Suprapubic skin (tissue), 4 donors: ENCODE data around the gene CDADC1. TPM values are rescaled to one million over a fixed set of nuclear protein-coding genes. Genes with fewer than 3 reads are reported as not detected.
A peak's percentile ranks its signal among the peaks of the same experiment; 100 is the strongest.

Experiments used
- DNase-seq, 2 donors: peaks; one replicate each; pipeline ENCODE4 v3.0.0-alpha.2; 2019; ENCODE audit warnings: low spot score in 2 of 2
- H3K27ac ChIP-seq: fragments of 200-600 bp; sonication (generic); one replicate; pipeline ENCODE4 v1.5.1; 2019
- H3K27me3 ChIP-seq: fragments of 200-600 bp; sonication (generic); one replicate; pipeline ENCODE4 v1.5.1; 2019
- H3K36me3 ChIP-seq: fragments of 200-600 bp; sonication (generic); one replicate; pipeline ENCODE4 v1.5.1; 2019
- H3K4me1 ChIP-seq: fragments of 200-600 bp; sonication (generic); one replicate; pipeline ENCODE4 v1.5.1; 2019
- H3K4me3 ChIP-seq: fragments of 200-600 bp; sonication (generic); one replicate; pipeline ENCODE4 v1.5.1; 2019; ENCODE audit warnings: mild to moderate bottlenecking
- H3K9me3 ChIP-seq: fragments of 200-600 bp; sonication (generic); one replicate; pipeline ENCODE4 v1.5.1; 2019
- EP300 ChIP-seq: sonication (generic); formaldehyde crosslinking; IDR thresholded peaks from one replicate; pipeline ENCODE4 v1.6.1; 2017; ENCODE audit warnings: antibody characterized with exemption
- POLR2A ChIP-seq, 2 donors: fragments of 450-650 bp; IDR thresholded peaks; one replicate each; pipeline ENCODE4 v1.6.1; 2017; ENCODE audit warnings: antibody characterized with exemption in 2 of 2, mild to moderate bottlenecking in 2 of 2, moderate library complexity in 2 of 2
- POLR2AphosphoS5 ChIP-seq, 3 donors: sonication (generic); formaldehyde crosslinking; IDR thresholded peaks; one replicate each; pipeline ENCODE4 v1.6.1; 2017; ENCODE audit warnings: antibody characterized with exemption in 3 of 3
- WGBS: methylation state at CpG from one replicate; pipeline ENCODE4 v1.1.5; 2018; 5-methylcytosine and 5-hydroxymethylcytosine counted together
- total RNA-seq, 4 donors: library from RNA; depleted of rRNA; stranded (reverse); fragments of >200 nt; gene quantifications; one replicate each; pipeline ENCODE4 v1.1.0, GENCODE V29; 2016
- TF ChIP-seq, protein P1 (sequence below), 2 donors: fragments of 200-600 bp in 1 of 2; fragments of 450-650 bp in 1 of 2; sonication (generic) in 1 of 2; IDR thresholded peaks; one replicate each; pipeline ENCODE4 v1.5.1; 2016 to 2019; ENCODE audit warnings: antibody characterized with exemption in 2 of 2, mild to moderate bottlenecking in 1 of 2, moderate library complexity in 1 of 2

The CDADC1 gene
- total RNA-seq = 1 to 10 TPM; 1.2 to 4.2 (median 3.1) TPM

DNA sequence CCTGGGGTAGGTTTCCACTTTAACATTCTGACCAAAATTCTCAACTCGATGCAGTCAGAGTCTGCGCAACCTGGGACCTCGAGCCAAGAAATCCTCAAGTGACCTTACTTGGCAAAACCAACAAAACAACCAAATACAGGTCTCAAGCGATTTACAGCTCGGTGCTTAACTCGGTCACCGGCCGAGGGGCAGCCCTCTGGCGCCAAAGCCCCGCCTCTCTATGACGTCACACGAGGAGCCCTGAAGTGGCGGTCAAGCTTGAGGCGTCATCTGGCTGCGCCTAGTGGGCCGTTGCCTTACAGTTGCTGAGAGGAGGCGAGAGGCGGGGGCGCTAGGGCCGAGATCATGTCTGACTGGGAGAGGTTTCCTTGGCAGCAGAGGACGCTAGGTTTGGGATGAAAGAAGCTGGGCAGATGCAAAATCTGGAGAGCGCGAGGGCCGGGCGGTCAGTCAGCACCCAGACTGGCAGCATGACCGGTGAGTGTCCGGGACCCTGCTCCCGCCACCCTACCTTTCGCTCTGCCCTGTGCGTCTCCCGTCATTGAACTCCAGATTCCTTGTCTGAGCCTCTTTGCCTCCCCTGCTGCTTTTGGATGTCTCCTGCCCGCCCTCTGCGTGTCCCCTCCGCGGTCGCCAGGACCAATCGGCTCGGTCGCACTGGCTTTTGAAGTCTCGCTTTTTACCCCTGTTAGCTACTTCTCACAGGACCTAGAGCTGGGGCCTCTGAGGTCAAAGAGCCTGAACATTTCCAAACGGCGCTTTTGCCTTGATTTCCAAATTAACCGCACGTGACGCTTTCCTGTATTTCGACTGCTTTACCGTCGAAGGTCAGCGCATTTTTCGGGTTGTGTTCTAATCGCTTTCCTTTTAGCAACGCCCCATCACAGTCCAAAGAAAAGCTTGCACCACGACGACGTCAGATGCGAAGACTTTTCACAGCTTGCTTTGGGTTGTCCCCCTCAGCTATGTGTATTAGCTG lies at the start of gene CDADC1:
TSS of gene CDADC1 (plus strand) at position 283 of the 979 bp plus-strand sequence. CDS start at position 396, 113 bp downstream.
- peaks cover 20% of the 10 kb centered on the region for H3K4me1 ChIP-seq
- H3K27ac ChIP-seq = peak within 1 kb of the TSS; percentile 93
- no peaks in the 10 kb centered on the region for H3K9me3 ChIP-seq
- peaks cover 7% of the 10 kb centered on the region for H3K36me3 ChIP-seq
- TF ChIP-seq, protein P1, sequence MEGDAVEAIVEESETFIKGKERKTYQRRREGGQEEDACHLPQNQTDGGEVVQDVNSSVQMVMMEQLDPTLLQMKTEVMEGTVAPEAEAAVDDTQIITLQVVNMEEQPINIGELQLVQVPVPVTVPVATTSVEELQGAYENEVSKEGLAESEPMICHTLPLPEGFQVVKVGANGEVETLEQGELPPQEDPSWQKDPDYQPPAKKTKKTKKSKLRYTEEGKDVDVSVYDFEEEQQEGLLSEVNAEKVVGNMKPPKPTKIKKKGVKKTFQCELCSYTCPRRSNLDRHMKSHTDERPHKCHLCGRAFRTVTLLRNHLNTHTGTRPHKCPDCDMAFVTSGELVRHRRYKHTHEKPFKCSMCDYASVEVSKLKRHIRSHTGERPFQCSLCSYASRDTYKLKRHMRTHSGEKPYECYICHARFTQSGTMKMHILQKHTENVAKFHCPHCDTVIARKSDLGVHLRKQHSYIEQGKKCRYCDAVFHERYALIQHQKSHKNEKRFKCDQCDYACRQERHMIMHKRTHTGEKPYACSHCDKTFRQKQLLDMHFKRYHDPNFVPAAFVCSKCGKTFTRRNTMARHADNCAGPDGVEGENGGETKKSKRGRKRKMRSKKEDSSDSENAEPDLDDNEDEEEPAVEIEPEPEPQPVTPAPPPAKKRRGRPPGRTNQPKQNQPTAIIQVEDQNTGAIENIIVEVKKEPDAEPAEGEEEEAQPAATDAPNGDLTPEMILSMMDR (IDR thresholded peaks at IDR 0.05) = no peak
- peak; percentile 33 to 69 (median 59) for TF ChIP-seq POLR2AphosphoS5 (IDR thresholded peaks at IDR 0.05)
- peak in 1 of 2 donors; percentile 82 for TF ChIP-seq POLR2A (IDR thresholded peaks at IDR 0.05)
- no peak for TF ChIP-seq EP300
- no peaks in the 10 kb centered on the region for H3K27me3 ChIP-seq
- peak within 1 kb of the TSS; percentile 98 for H3K4me3 ChIP-seq
- peak; percentile 97 to 98 for DNase-seq
- WGBS = under 1% methylated on average over 56 of the region's 56 CpGs

DNA sequence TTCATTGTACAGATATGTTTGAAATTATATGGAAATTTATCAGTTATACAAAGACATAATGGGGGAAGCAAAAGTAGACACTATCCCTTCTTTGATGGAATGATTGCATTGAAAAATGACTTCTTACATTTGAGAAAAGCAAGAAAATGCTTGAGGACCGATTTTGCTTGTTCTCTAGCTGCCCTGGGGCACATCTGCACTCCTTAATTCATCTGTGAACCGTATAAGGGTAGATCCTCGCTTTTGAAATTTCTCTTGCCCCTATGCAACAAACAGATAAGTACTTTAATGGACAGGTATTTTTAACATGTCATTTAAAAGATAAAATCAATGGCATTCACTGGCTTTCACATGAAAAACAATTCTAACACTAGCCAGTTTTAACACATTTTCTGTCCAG lies 41.1 kb upstream of the CDADC1 start:
- WGBS = 90% methylated on average over 3 of the region's 3 CpGs
- H3K36me3 ChIP-seq = peaks cover 58% of the 10 kb centered on the region
- TF ChIP-seq, protein P1 (IDR thresholded peaks at IDR 0.05) = no peak
- TF ChIP-seq POLR2AphosphoS5 (IDR thresholded peaks at IDR 0.05) = no peak
- no peak for TF ChIP-seq POLR2A (IDR thresholded peaks at IDR 0.05)
- no peak for TF ChIP-seq EP300

GRCh38 chr13:49208619-49209018 lies 39.1 kb upstream of the CDADC1 start:
- no peaks in the 10 kb centered on the region for H3K4me1 ChIP-seq
- WGBS = 95% methylated on average over 4 of the region's 4 CpGs

More for the DNA sequence above, 41.1 kb upstream of the CDADC1 start:
- Histone ChIP-seq H3K4me3 (no peak overlapping the region), H3K27me3 (no peaks in the 10 kb centered on the region), H3K9me3 (no peaks in the 10 kb centered on the region), H3K27ac (no peak overlapping the region), H3K4me1 (no peaks in the 10 kb centered on the region)
- DNase-seq = no peak

DNA sequence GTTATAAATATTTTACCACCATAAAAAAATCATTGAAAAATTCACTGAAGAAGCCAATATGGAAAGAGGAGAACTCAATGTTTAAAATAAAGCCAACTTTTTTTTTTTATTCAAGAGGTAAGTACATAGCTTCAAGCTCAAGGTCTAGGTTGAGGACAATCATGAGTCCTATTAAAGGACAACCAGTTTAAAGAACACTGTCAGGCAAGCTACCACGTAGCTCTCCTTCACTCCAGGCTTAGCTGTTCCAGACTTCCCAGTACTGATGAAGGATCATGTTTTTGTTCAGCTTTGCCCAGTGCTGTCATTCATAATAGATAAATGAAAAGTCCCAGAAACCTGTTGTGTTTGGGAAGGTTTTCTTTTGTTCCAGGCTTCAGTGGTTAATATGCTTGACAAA lies 37.6 kb upstream of the CDADC1 start:
- TF ChIP-seq EP300 = no peak
- no peak for TF ChIP-seq POLR2AphosphoS5 (IDR thresholded peaks at IDR 0.05)
- TF ChIP-seq, protein P1 (IDR thresholded peaks at IDR 0.05) = no peak
- no peak for TF ChIP-seq POLR2A (IDR thresholded peaks at IDR 0.05)
- DNase-seq = no peak

More at GRCh38 chr13:49208619-49209018, 39.1 kb upstream of the CDADC1 start:
- no peaks in the 10 kb centered on the region for H3K9me3 ChIP-seq
- TF ChIP-seq, protein P1 (IDR thresholded peaks at IDR 0.05) = no peak
- TF ChIP-seq POLR2AphosphoS5 (IDR thresholded peaks at IDR 0.05) (no peak), EP300 (no peak), POLR2A (IDR thresholded peaks at IDR 0.05) (no peak)
- no peak overlapping the region for H3K4me3 ChIP-seq
- no peak for DNase-seq
- H3K27me3 ChIP-seq = no peaks in the 10 kb centered on the region
- peaks cover 41% of the 10 kb centered on the region for H3K36me3 ChIP-seq
- H3K27ac ChIP-seq = no peak overlapping the region

DNA sequence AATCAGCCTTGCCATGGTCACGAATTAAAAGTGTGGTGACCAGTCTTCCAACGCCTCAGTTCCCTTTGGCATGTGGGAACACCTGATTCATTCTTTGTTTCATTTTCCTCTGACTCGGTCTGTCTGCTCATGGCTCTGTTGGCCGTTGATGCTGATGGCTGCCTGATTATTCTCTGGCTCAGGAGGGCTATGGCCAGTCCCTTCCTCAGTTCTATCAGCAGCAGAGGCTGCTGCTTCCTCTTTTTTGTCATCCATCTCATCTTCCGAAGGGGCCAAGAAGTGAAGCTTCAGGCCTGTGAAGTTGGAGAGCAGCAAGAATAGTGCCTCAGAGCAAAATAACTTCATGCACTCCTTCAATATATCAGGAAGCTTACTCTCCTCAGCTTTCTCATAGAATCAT lies 37.1 kb upstream of the CDADC1 start:
- 96% methylated on average over 5 of the region's 5 CpGs for WGBS
- Histone ChIP-seq H3K4me1 (peaks cover 5% of the 10 kb centered on the region), H3K27me3 (no peaks in the 10 kb centered on the region), H3K9me3 (no peaks in the 10 kb centered on the region), H3K27ac (no peak overlapping the region), H3K4me3 (no peak overlapping the region), H3K36me3 (peaks cover 22% of the 10 kb centered on the region)
- DNase-seq = no peak
- TF ChIP-seq EP300 (no peak), POLR2A (IDR thresholded peaks at IDR 0.05) (no peak), POLR2AphosphoS5 (IDR thresholded peaks at IDR 0.05) (no peak)
- TF ChIP-seq, protein P1 (IDR thresholded peaks at IDR 0.05) = no peak

More for the DNA sequence above, 37.6 kb upstream of the CDADC1 start:
- Histone ChIP-seq H3K27me3 (no peaks in the 10 kb centered on the region), H3K4me1 (peaks cover 3% of the 10 kb centered on the region), H3K27ac (no peak overlapping the region), H3K36me3 (peaks cover 26% of the 10 kb centered on the region), H3K4me3 (no peak overlapping the region), H3K9me3 (no peaks in the 10 kb centered on the region)
- 97% methylated on average over 1 of the region's 1 CpG for WGBS
